22Rv1 (cell line): ENCODE measurements around the gene PHLDB2.
"Not testable (repeated sequence)": the region's sequence is repeated elsewhere in the genome, so short reads cannot be mapped to it uniquely, and the experiment has no call there.

Experiments used
- ZFX ChIP-seq: fragments of 450-650 bp; IDR thresholded peaks from 2 replicates; pipeline ENCODE4 v1.6.1; 2017; ENCODE audit warnings: antibody characterized with exemption, borderline replicate concordance
- TF ChIP-seq, protein P1 (sequence below): fragments of 450-650 bp; IDR thresholded peaks from 2 replicates; pipeline ENCODE4 v1.5.1; 2017; ENCODE audit warnings: mild to moderate bottlenecking

DNA sequence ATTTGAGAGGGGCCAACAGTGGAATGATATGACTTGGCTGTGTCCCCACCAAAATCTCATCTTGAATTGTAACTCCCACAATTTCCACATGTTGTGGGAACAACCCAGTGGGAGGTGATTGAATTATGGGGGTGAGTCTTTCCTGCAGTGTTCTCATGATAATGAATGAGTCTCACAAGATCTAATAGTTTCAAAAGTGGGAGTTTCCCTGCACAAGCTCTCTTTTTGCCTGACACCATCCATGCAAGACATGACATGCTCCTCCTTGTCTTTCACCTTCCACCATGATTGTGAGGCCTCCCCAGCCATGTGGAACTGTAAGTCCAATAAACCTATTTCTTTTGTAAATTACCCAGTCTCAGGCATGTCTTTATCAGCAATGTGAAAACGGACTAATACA lies 42.3 kb upstream of the PHLDB2 start:
- TF ChIP-seq, protein P1, sequence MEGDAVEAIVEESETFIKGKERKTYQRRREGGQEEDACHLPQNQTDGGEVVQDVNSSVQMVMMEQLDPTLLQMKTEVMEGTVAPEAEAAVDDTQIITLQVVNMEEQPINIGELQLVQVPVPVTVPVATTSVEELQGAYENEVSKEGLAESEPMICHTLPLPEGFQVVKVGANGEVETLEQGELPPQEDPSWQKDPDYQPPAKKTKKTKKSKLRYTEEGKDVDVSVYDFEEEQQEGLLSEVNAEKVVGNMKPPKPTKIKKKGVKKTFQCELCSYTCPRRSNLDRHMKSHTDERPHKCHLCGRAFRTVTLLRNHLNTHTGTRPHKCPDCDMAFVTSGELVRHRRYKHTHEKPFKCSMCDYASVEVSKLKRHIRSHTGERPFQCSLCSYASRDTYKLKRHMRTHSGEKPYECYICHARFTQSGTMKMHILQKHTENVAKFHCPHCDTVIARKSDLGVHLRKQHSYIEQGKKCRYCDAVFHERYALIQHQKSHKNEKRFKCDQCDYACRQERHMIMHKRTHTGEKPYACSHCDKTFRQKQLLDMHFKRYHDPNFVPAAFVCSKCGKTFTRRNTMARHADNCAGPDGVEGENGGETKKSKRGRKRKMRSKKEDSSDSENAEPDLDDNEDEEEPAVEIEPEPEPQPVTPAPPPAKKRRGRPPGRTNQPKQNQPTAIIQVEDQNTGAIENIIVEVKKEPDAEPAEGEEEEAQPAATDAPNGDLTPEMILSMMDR: not testable (repeated sequence)
- not testable (repeated sequence) for TF ChIP-seq ZFX
